Glutamatergic neuron (in vitro differentiated cells): ENCODE results near the gene PYGO1. TPM values are rescaled to one million over a fixed set of nuclear protein-coding genes. Genes with fewer than 3 reads are reported as not detected.
"Not testable (repeated sequence)": the region's sequence is repeated elsewhere in the genome, so short reads cannot be mapped to it uniquely, and the experiment has no call there.

ENCODE experiments used
- DNase-seq: peaks from one replicate; pipeline ENCODE4 v3.0.0; 2022
- H3K27ac Mint-ChIP-seq: one replicate; pipeline ENCODE4 v1.8.0; 2020; ENCODE audit warnings: mild to moderate bottlenecking, mixed read lengths, inconsistent platforms; ENCODE audit not compliant: unreplicated experiment
- H3K27me3 Mint-ChIP-seq: one replicate; pipeline ENCODE4 v1.8.0; 2020; ENCODE audit warnings: mild to moderate bottlenecking, moderate library complexity, mixed read lengths, inconsistent platforms; ENCODE audit not compliant: unreplicated experiment
- H3K36me3 Mint-ChIP-seq: one replicate; pipeline ENCODE4 v1.8.0; 2020; ENCODE audit warnings: mild to moderate bottlenecking, mixed read lengths, inconsistent platforms; ENCODE audit not compliant: unreplicated experiment
- H3K4me1 Mint-ChIP-seq: one replicate; pipeline ENCODE4 v1.8.0; 2020; ENCODE audit warnings: mild to moderate bottlenecking, low read depth, mixed read lengths, inconsistent platforms; ENCODE audit not compliant: unreplicated experiment
- H3K4me3 Mint-ChIP-seq: one replicate; pipeline ENCODE4 v1.8.0; 2020; ENCODE audit warnings: mild to moderate bottlenecking, mixed read lengths, inconsistent platforms; ENCODE audit not compliant: unreplicated experiment
- H3K9me3 Mint-ChIP-seq: one replicate; pipeline ENCODE4 v1.8.0; 2020; ENCODE audit warnings: mild to moderate bottlenecking, moderate library complexity, mixed read lengths, inconsistent platforms; ENCODE audit not compliant: unreplicated experiment
- CTCF ChIP-seq: fragments of 200-600 bp; sonication (generic); IDR thresholded peaks from one replicate; pipeline ENCODE4 v1.5.0; 2021; ENCODE audit not compliant: partially characterized antibody, unreplicated experiment
- total RNA-seq: library from RNA; stranded (reverse); fragmentation: NEBNext Ultra II Directional; extraction: Animal tissue kit (Norgen Biotek cat#: 25700); gene quantifications from one replicate; pipeline ENCODE4 v1.2.1, GENCODE V29; 2021; ENCODE audit not compliant: unreplicated experiment

PYGO1 gene
- total RNA-seq, 1 donor from 2014 or later, result 7.8 TPM

GRCh38 chr15:55613727-55614126, 25.6 kb upstream of the PYGO1 start:
- DNase-seq, result no peak
- no peak overlapping the region for H3K27ac Mint-ChIP-seq
- TF ChIP-seq CTCF, result no peak
- no peaks in the 10 kb centered on the region for H3K27me3 Mint-ChIP-seq
- H3K4me3 Mint-ChIP-seq, result no peak overlapping the region
- peaks cover 1% of the 10 kb centered on the region for H3K9me3 Mint-ChIP-seq
- peaks cover 5% of the 10 kb centered on the region for H3K36me3 Mint-ChIP-seq
- no peaks in the 10 kb centered on the region for H3K4me1 Mint-ChIP-seq

- TF ChIP-seq CTCF, result no peak
- peaks cover 5% of the 10 kb centered on the region for H3K36me3 Mint-ChIP-seq
- DNase-seq, result no peak
- H3K27ac Mint-ChIP-seq, result no peak overlapping the region
- no peaks in the 10 kb centered on the region for H3K4me1 Mint-ChIP-seq
- peaks cover 1% of the 10 kb centered on the region for H3K9me3 Mint-ChIP-seq
- no peaks in the 10 kb centered on the region for H3K27me3 Mint-ChIP-seq
- no peak overlapping the region for H3K4me3 Mint-ChIP-seq
Measured at GRCh38 chr15:55606214-55606613, 18.1 kb upstream of the PYGO1 start.

- H3K36me3 Mint-ChIP-seq, result no peaks in the 10 kb centered on the region
Measured at GRCh38 chr15:55601374-55601773, 13.2 kb upstream of the PYGO1 start.

GRCh38 chr15:55599439-55599838, 11.3 kb upstream of the PYGO1 start:
- DNase-seq, result no peak
- no peak for TF ChIP-seq CTCF
- H3K36me3 Mint-ChIP-seq, result no peaks in the 10 kb centered on the region
- no peaks in the 10 kb centered on the region for H3K4me1 Mint-ChIP-seq
- H3K27me3 Mint-ChIP-seq, result no peaks in the 10 kb centered on the region
- no peaks in the 10 kb centered on the region for H3K9me3 Mint-ChIP-seq
- no peak overlapping the region for H3K4me3 Mint-ChIP-seq
- H3K27ac Mint-ChIP-seq, result no peak overlapping the region

More at GRCh38 chr15:55601374-55601773, 13.2 kb upstream of the PYGO1 start:
- Mint-ChIP-seq H3K27ac (no peak overlapping the region), H3K4me3 (no peak overlapping the region), H3K4me1 (no peaks in the 10 kb centered on the region), H3K9me3 (no peaks in the 10 kb centered on the region), H3K27me3 (no peaks in the 10 kb centered on the region)
- TF ChIP-seq CTCF, result no peak
- no peak for DNase-seq

- not testable (repeated sequence) for H3K9me3 Mint-ChIP-seq, H3K36me3 Mint-ChIP-seq, DNase-seq, H3K27ac Mint-ChIP-seq, H3K27me3 Mint-ChIP-seq, H3K4me3 Mint-ChIP-seq, H3K4me1 Mint-ChIP-seq
Measured at GRCh38 chr15:55593019-55593418, 4.9 kb upstream of the PYGO1 start.

GRCh38 chr15:55590788-55591187, 2.6 kb upstream of the PYGO1 start:
- no peak for TF ChIP-seq CTCF
- Mint-ChIP-seq H3K9me3 (peaks cover 6% of the 10 kb centered on the region), H3K27me3 (peaks cover 4% of the 10 kb centered on the region), H3K36me3 (peaks cover 5% of the 10 kb centered on the region), H3K27ac (no peak overlapping the region), H3K4me1 (peaks cover 4% of the 10 kb centered on the region), H3K4me3 (no peak overlapping the region)
- no peak for DNase-seq
